Measurements from ENCODE around the gene PYGM. TPM values are rescaled to one million over a fixed set of nuclear protein-coding genes. Genes with fewer than 3 reads are reported as not detected.

PYGM gene
- total RNA-seq, 2 experiments from 2014 or later = 2.2 TPM

DNA sequence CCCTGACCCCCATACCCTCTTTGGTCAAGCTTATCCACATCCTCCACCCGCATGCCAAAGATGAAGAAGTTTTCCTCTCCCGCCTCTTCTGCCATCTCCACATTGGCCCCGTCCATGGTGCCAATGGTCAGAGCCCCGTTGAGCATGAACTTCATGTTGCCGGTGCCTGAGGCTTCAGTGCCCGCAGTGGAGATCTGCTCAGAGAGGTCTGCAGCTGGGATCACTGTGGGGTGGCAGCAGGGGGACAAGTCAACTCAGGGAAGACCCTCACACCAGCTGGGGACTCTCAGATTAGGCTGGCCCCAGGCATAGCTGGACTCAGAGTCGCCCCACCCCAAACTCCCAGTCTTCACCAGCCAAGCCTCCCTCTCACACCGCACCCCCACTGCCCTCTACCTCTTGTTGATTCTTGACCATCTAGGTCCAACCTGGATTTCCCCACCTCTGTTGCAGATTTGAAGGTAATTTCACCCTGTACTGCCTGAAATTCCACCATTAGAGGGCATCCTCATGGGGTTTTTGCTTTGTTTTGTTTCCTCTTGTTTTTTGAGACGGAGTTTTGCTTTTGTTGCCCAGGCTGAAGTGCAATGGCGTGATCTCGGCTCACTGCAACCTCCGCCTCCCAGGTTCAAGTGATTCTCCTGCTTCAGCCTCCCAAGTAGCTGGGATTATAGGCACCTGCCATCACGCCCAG is 9.3 kb downstream of the PYGM start:
- Histone ChIP-seq H3K9me3 (ENCODE audit: low read length) (no peaks in the 10 kb centered on the region), H2AFZ (ENCODE audit: low read length) (no peak overlapping the region), H3K4me1 (ENCODE audit: insufficient read depth, low read length, poor library complexity, severe bottlenecking) (peaks cover 24% of the 10 kb centered on the region), H3K9me2 (ENCODE audit: insufficient read depth, low read length) (no peaks in the 10 kb centered on the region), H3K4me3 (ENCODE audit: low read depth, low read length, poor library complexity, severe bottlenecking) (no peak overlapping the region), H3K36me3 (ENCODE audit: insufficient read depth, low read length) (no peaks in the 10 kb centered on the region), H4K20me1 (ENCODE audit: insufficient read depth, low read length) (no peaks in the 10 kb centered on the region), H3K79me2 (ENCODE audit: insufficient read depth, low read depth, low read length) (no peaks in the 10 kb centered on the region), H3K27ac (ENCODE audit: low read depth, low read length, poor library complexity, severe bottlenecking) (no peak overlapping the region), H3K4me2 (ENCODE audit: low read length) (no peak overlapping the region)
- intact Hi-C loops (cut with micrococcal nuclease; ENCODE audit: unreplicated experiment) = no loop called here
- TF ChIP-seq EZH2phosphoT487 (IDR thresholded peaks at IDR 0.05; ENCODE audit: borderline replicate concordance, low read depth, low read length) = no peak
- TF ChIP-seq, protein P1, sequence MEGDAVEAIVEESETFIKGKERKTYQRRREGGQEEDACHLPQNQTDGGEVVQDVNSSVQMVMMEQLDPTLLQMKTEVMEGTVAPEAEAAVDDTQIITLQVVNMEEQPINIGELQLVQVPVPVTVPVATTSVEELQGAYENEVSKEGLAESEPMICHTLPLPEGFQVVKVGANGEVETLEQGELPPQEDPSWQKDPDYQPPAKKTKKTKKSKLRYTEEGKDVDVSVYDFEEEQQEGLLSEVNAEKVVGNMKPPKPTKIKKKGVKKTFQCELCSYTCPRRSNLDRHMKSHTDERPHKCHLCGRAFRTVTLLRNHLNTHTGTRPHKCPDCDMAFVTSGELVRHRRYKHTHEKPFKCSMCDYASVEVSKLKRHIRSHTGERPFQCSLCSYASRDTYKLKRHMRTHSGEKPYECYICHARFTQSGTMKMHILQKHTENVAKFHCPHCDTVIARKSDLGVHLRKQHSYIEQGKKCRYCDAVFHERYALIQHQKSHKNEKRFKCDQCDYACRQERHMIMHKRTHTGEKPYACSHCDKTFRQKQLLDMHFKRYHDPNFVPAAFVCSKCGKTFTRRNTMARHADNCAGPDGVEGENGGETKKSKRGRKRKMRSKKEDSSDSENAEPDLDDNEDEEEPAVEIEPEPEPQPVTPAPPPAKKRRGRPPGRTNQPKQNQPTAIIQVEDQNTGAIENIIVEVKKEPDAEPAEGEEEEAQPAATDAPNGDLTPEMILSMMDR (conservative IDR thresholded peaks at IDR 0.05; ENCODE audit: low read length) = peak; percentile 49
- no peak for DNase-seq (ENCODE audit: low spot score)
- no TSS peak for BruUV-seq (replicated peaks)
- CTCF ChIA-PET (ENCODE audit: unreplicated experiment) = no interaction called here
- POLR2A ChIA-PET = interaction anchor here (0.7 kb wide), 1 partner anchor 180 kb away, joined by 4 read pairs; no protein-coding TSS in a partner anchor

DNA sequence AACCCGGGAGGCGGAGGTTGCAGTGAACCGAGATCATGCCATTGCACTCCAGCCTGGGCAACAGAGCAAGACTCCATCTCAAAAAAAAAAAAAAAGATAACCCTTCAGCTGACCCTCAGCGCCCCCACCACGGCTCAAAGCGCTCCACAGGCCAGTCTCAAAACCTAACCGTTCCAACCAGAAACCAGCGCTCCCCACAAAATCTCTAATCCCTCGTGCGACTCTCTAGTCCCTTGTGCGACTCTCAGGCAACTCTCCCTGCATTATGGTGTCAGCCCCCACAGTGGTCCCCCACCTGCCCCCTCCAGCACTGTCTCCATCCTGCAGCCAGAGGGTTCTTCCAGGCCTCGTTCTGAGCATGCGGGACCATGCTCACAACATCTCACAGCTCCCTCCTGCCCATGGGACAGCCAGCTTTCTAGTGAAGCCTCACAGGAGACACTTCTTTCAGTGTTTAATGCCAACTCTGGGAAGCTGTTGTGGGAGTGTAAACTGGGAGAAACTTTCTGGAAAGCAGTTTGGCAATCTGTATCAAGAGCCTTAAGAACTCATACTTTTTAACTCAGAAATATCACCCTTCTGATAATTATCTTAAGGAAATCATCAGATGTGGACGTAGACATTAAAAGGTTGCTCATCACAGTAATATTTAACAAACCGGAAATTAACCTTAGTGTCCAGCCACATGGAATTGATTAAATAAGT is 11.7 kb downstream of the PYGM start:
- no TSS peak for BruUV-seq (replicated peaks)
- ChIA-PET POLR2A (interaction anchor here (0.9 to 2.8 kb wide), 4 partner anchors 13 to 31 kb away, joined by 4 to 9 read pairs (median 6); partner anchors contain the start of gene SF1), CTCF (ENCODE audit: unreplicated experiment) (interaction anchor here (1.1 to 1.5 kb wide), 2 partner anchors 22 to 60 kb away, joined by 4 to 5 read pairs; no protein-coding TSS in a partner anchor)
- no peak overlapping the region for H3K4me2 ChIP-seq (ENCODE audit: low read length)
- DNase-seq (ENCODE audit: low spot score) = no peak
- no peak overlapping the region for H3K27ac ChIP-seq (ENCODE audit: low read depth, low read length, poor library complexity, severe bottlenecking)
- H2AFZ ChIP-seq (ENCODE audit: low read length) = no peak overlapping the region
- H4K20me1 ChIP-seq (ENCODE audit: insufficient read depth, low read length) = no peaks in the 10 kb centered on the region
- H3K4me1 ChIP-seq (ENCODE audit: insufficient read depth, low read length, poor library complexity, severe bottlenecking) = peaks cover 27% of the 10 kb centered on the region
- TF ChIP-seq EZH2phosphoT487 (IDR thresholded peaks at IDR 0.05; ENCODE audit: borderline replicate concordance, low read depth, low read length) = no peak
- TF ChIP-seq, protein P1 (conservative IDR thresholded peaks at IDR 0.05; ENCODE audit: low read length) = no peak
- no peaks in the 10 kb centered on the region; the same call in 1 of the 2 replicates for H3K79me2 ChIP-seq (ENCODE audit: insufficient read depth, low read depth, low read length)
- H3K9me3 ChIP-seq (ENCODE audit: low read length) = no peaks in the 10 kb centered on the region
- no peaks in the 10 kb centered on the region for H3K9me2 ChIP-seq (ENCODE audit: insufficient read depth, low read length)
- no peaks in the 10 kb centered on the region for H3K36me3 ChIP-seq (ENCODE audit: insufficient read depth, low read length)
- intact Hi-C loops (cut with micrococcal nuclease; ENCODE audit: unreplicated experiment) = no loop called here
- no peak overlapping the region for H3K4me3 ChIP-seq (ENCODE audit: low read depth, low read length, poor library complexity, severe bottlenecking)

Data from OCI-LY7 (cell line).